Peyer's patch (tissue), 4 donors: ENCODE results near the gene NOTCH3.

Experiments
- POLR2A ChIP-seq, 2 donors: fragments of 450-650 bp; IDR thresholded peaks; one replicate each; pipeline ENCODE4 v1.5.1; 2017; ENCODE audit warnings: antibody characterized with exemption in 2 of 2, mild to moderate bottlenecking in 2 of 2, moderate library complexity in 2 of 2
- TF ChIP-seq, protein P1 (sequence below), 6 experiments: fragments of 450-650 bp in 4 of 6; fragments of 200-600 bp in 2 of 6; sonication (generic) in 1 of 6; IDR thresholded peaks; one replicate each; pipeline ENCODE4 v1.5.1; 2017 to 2019; ENCODE audit warnings: antibody characterized with exemption in 6 of 6, mild to moderate bottlenecking in 3 of 6, moderate library complexity in 1 of 6

DNA sequence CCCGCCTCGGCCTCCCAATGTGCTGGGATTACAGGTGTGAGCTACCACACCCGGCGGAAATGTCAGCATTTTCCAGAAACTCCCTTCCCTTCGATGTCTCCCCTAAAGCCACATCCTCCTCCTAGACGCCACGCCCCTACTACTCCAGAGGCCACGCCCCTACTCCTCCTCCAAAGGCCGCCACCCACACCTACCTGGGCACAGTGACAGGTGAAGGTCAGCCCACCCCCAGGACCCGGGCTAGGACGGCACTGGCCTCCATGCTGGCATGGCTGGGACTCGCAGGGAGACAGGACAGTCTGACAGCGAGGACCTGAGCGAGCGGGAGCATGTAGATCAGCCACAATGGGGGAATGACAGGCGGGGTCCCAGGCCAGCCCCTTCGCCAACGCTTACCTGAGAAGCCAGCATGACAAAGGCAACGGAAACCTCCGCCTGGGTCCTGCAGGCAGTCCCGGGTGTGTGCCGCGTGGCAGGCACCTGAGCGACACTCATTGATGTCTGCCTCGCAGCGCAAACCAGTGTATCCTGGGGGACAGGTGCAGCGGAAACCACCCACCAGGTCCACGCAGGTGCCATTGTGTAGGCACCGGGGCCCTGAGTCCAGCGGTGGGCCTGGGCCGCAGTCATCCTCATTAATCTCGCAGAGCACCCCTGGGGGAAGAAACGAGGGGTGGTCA is 22.0 kb downstream of the NOTCH3 start:
- TF ChIP-seq, protein P1, sequence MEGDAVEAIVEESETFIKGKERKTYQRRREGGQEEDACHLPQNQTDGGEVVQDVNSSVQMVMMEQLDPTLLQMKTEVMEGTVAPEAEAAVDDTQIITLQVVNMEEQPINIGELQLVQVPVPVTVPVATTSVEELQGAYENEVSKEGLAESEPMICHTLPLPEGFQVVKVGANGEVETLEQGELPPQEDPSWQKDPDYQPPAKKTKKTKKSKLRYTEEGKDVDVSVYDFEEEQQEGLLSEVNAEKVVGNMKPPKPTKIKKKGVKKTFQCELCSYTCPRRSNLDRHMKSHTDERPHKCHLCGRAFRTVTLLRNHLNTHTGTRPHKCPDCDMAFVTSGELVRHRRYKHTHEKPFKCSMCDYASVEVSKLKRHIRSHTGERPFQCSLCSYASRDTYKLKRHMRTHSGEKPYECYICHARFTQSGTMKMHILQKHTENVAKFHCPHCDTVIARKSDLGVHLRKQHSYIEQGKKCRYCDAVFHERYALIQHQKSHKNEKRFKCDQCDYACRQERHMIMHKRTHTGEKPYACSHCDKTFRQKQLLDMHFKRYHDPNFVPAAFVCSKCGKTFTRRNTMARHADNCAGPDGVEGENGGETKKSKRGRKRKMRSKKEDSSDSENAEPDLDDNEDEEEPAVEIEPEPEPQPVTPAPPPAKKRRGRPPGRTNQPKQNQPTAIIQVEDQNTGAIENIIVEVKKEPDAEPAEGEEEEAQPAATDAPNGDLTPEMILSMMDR (IDR thresholded peaks at IDR 0.05), result no peak
- no peak for TF ChIP-seq POLR2A (IDR thresholded peaks at IDR 0.05)
